OCI-LY7 (cell line): ENCODE measurements around the gene PLN.

Experiments
- CTCF ChIP-seq: fragments of 200-600 bp; sonication (generic); conservative IDR thresholded peaks from 2 replicates; pipeline ENCODE4 v1.5.1; 2014; ENCODE audit warnings: mild to moderate bottlenecking, antibody characterized with exemption, low read length, moderate library complexity, mixed read lengths
- EZH2phosphoT487 ChIP-seq: fragments of 200-600 bp; sonication (generic); IDR thresholded peaks from 2 replicates; pipeline ENCODE4 v1.6.1; 2018; ENCODE audit warnings: low read depth, borderline replicate concordance, mild to moderate bottlenecking, mixed run types, antibody characterized with exemption, low read length, moderate library complexity, mixed read lengths

GRCh38 chr6:118603372-118603771 is 55.3 kb downstream of the PLN start:
- TF ChIP-seq CTCF (no peak), EZH2phosphoT487 (no peak)
